ENCODE measurements around the gene VPS26B. TPM values are rescaled to one million over a fixed set of nuclear protein-coding genes. Genes with fewer than 3 reads are reported as not detected.

The VPS26B gene
- total RNA-seq, 2 donors from 2014 or later, result 37.8 to 45.1 TPM

- H3K4me3 ChIP-seq, result no peak overlapping the region
- H3K4me1 ChIP-seq (ENCODE audit: control insufficient read depth in 1 of 2, low read depth in 2 of 2), result no peaks in the 10 kb centered on the region
- no peak for TF ChIP-seq CTCF (IDR thresholded peaks at IDR 0.05)
- H3K9me3 ChIP-seq, result no peaks in the 10 kb centered on the region
- no peak for ATAC-seq (ENCODE audit: insufficient number of reproducible peaks, low FRiP score, low read depth)
- no peak for DNase-seq (ENCODE audit: low spot score)
- H3K27me3 ChIP-seq (replicated peaks; ENCODE audit: insufficient read depth), result no peaks in the 10 kb centered on the region
- no peak overlapping the region for H3K27ac ChIP-seq
- H3K36me3 ChIP-seq, result peaks cover 34% of the 10 kb centered on the region
These were observed 14.5 kb downstream of the VPS26B start for GRCh38 chr11:134238956-134239355.

GRCh38 chr11:134240592-134240991 lies 16.1 kb downstream of the VPS26B start:
- no peak for DNase-seq (ENCODE audit: low spot score)
- Histone ChIP-seq H3K36me3 (peaks cover 50% of the 10 kb centered on the region), H3K4me3 (no peak overlapping the region), H3K9me3 (no peaks in the 10 kb centered on the region), H3K27me3 (replicated peaks; ENCODE audit: insufficient read depth) (no peaks in the 10 kb centered on the region), H3K27ac (no peak overlapping the region), H3K4me1 (ENCODE audit: control insufficient read depth in 1 of 2, low read depth in 2 of 2) (no peaks in the 10 kb centered on the region)
- no peak for TF ChIP-seq CTCF (IDR thresholded peaks at IDR 0.05)
- no peak for ATAC-seq (ENCODE audit: insufficient number of reproducible peaks, low FRiP score, low read depth)

- DNase-seq (ENCODE audit: low spot score), result no peak
These were observed 17.9 kb downstream of the VPS26B start for GRCh38 chr11:134242376-134242775.

GRCh38 chr11:134243913-134244312 lies 19.4 kb downstream of the VPS26B start:
- DNase-seq (ENCODE audit: low spot score), result no peak
- Histone ChIP-seq H3K4me3 (no peak overlapping the region), H3K27me3 (replicated peaks; ENCODE audit: insufficient read depth) (no peaks in the 10 kb centered on the region), H3K36me3 (peaks cover 70% of the 10 kb centered on the region), H3K27ac (no peak overlapping the region), H3K4me1 (ENCODE audit: control insufficient read depth in 1 of 2, low read depth in 2 of 2) (no peaks in the 10 kb centered on the region), H3K9me3 (no peaks in the 10 kb centered on the region)
- no peak for TF ChIP-seq CTCF (IDR thresholded peaks at IDR 0.05)
- no peak for ATAC-seq (ENCODE audit: insufficient number of reproducible peaks, low FRiP score, low read depth)

More at GRCh38 chr11:134242376-134242775, 17.9 kb downstream of the VPS26B start:
- no peaks in the 10 kb centered on the region for H3K4me1 ChIP-seq (ENCODE audit: control insufficient read depth in 1 of 2, low read depth in 2 of 2)
- no peak for ATAC-seq (ENCODE audit: insufficient number of reproducible peaks, low FRiP score, low read depth)
- H3K27me3 ChIP-seq (replicated peaks; ENCODE audit: insufficient read depth), result no peaks in the 10 kb centered on the region
- no peak overlapping the region for H3K27ac ChIP-seq
- no peaks in the 10 kb centered on the region for H3K9me3 ChIP-seq
- no peak overlapping the region for H3K4me3 ChIP-seq
- no peak for TF ChIP-seq CTCF (IDR thresholded peaks at IDR 0.05)
- peaks cover 58% of the 10 kb centered on the region for H3K36me3 ChIP-seq

GRCh38 chr11:134244593-134244992 lies 20.1 kb downstream of the VPS26B start:
- no peak overlapping the region for H3K27ac ChIP-seq
- H3K9me3 ChIP-seq, result no peaks in the 10 kb centered on the region
- H3K4me3 ChIP-seq, result no peak overlapping the region
- DNase-seq (ENCODE audit: low spot score) (no peak), ATAC-seq (ENCODE audit: insufficient number of reproducible peaks, low FRiP score, low read depth) (no peak)
- no peaks in the 10 kb centered on the region for H3K4me1 ChIP-seq (ENCODE audit: control insufficient read depth in 1 of 2, low read depth in 2 of 2)
- H3K27me3 ChIP-seq (replicated peaks; ENCODE audit: insufficient read depth), result no peaks in the 10 kb centered on the region
- H3K36me3 ChIP-seq, result peaks cover 70% of the 10 kb centered on the region
- peak; percentile 18 for TF ChIP-seq CTCF (IDR thresholded peaks at IDR 0.05)
